GM04503 (cell line): ENCODE results near the gene TLR6.
A peak's percentile ranks its signal among the peaks of the same experiment; 100 is the strongest.

Source experiments
- DNase-seq: peaks from one replicate; pipeline ENCODE4 v3.0.0-alpha.2; 2012; ENCODE audit warnings: low read depth

The TLR6 gene, protein sequence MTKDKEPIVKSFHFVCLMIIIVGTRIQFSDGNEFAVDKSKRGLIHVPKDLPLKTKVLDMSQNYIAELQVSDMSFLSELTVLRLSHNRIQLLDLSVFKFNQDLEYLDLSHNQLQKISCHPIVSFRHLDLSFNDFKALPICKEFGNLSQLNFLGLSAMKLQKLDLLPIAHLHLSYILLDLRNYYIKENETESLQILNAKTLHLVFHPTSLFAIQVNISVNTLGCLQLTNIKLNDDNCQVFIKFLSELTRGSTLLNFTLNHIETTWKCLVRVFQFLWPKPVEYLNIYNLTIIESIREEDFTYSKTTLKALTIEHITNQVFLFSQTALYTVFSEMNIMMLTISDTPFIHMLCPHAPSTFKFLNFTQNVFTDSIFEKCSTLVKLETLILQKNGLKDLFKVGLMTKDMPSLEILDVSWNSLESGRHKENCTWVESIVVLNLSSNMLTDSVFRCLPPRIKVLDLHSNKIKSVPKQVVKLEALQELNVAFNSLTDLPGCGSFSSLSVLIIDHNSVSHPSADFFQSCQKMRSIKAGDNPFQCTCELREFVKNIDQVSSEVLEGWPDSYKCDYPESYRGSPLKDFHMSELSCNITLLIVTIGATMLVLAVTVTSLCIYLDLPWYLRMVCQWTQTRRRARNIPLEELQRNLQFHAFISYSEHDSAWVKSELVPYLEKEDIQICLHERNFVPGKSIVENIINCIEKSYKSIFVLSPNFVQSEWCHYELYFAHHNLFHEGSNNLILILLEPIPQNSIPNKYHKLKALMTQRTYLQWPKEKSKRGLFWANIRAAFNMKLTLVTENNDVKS

DNA sequence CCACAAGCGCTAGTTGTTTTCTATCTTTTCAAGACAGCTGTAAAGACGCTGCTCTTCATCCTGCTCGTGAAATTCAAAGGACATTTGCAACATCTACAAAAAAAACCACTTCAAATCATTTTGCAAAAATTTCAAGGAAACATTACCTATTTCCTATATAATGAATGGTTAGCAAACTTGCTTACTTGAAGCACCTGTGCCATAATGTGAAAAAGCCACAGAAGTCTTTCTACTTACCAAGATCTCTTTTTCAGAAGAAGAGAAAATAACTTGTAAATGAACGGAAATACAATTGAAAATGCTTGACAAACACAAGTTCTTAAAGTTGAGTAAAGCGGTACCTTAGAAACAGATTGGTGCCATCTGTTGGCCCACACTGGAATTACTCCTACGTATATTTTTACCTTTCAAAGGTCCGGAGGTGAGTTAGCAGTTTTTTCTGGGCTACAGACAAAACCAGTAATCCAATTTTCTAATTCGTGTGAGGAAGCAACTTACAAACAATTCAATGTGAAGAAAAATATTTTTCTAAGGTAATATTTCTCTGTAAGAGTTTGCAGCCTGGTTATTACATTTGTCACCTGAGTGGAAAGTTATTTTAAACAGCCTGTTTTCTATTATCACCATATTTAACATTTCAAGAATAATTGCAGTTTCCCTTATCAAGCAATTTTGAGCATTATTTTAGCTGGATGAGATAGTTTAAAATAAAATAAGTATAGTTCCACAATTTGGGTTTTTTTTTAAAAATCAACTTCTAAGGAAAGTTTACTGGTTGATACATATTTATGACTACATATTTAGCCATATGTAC, at the start of gene TLR6:
Gene TLR6 (minus strand): TSS at position 294 of the 814 bp plus-strand sequence. CDS start 27,344 bp downstream, outside the sequence.
- no peak for DNase-seq

DNA sequence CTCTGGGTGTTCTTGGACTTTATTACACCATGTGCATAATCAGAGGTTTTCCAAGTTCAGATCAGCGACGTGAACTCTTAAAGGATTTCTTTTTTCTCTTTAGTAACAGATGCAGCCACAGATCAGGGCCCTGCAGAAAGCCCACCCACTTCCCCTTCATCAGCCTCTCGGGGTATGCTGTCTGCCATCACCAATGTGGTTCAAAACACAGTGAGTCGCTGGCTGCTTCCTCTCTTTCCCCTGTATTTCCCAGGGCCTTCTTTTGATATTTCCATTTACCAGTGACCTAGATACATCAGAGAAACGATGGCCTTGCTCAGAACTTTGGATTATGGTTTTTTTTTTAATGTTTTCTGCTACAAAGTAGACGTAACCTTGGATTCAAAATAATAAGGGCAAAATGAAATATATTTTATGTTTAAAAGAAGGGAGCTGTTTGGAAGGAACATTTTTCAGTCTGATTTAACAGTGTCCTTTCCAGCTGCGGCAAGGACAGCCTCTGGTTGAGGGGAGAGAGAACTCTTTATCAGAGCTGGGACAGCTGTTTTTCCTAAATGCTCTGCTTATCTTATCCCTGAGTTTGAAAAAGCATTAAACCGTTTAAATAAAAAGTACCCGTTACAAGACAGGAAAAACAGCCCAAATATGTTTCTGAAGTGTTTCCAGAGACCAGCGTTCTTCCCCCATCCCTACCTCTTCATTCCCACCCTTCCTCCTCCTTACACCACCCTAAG, 49.2 kb upstream of the TLR6 start:
- no peak for DNase-seq

DNA sequence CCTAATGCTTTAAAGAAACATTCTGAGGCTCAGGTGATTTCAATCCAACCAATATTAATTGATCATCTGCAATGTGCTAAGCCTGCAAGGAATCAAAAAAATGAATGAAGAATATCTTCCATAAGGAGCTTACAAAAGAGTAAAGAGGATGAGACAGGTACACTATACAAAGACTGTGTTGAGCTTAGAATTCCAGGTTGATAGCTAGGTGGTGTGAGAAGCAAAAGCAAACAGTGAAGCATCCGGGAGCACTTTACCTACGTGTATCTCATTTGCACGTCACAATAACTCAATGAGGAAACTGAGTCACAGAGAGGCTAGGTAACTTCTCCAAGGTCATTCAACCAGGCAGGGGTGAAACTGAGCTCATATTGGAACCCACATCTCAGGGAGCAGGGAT, 48.1 kb upstream of the TLR6 start:
- no peak for DNase-seq

DNA sequence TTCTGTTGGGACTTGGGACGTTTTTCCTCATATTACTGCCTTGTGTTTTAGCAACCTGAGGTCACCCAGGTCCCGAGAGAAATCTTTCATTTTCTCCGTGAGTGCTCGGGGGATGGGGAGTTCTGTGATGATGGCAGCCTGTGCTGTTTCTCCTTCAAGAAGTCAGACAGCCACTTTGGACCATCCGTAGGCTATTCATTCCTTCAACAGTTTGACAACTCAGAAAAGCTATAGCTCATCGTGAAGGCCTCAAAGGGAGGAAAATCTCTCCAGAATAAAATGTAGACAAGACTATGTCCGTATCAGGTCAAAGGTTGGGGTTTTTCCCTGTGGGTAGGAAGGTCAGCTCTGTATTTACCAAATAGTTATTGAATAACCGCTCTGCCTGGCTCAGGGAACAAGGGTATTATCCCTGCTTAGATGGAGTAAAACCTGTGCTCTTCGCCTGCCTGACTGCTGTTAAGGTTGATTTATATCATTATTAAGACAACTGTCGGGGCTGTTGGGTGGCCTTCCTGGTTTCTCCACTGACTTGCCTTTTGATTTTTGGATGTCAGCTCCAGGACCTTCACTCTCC, 47.6 kb upstream of the TLR6 start:
- DNase-seq = no peak

DNA sequence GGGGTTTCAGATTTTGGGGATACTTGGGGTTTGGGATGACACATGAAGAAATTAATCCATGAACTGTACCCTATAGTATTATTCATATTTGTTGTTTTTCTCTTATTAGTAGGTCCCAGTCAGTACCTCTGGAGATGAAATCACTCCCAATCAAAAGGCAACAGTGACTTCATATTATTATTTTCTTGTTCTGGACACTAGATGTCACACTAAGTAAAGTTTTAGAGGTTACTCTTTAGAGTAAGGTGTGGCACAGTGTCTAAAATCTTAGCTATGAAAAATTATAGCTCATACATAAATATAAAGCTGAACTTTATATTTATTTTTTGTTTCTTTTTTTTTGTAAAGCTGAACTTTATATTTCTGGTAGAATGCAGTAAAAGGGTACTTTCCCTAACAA, 46.1 kb upstream of the TLR6 start:
- DNase-seq = no peak

DNA sequence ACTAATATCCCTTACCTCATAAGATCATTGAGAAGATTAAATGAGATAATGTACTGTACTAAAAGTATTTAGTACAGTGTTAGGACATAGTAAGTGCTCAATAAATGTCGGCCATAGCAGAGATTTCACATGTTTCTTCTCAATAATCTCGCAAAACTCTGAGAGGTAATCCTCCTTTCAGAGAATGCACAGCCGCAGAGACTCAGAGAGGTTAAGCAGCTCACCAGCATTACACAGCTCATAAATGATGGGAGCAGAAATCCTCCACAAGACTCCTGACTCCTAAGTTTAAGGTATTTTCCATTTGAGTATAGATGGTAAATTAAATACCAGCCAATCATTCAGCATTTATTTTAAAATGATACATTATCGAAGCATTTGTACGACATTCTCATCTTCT, 45.6 kb upstream of the TLR6 start:
- DNase-seq = no peak

DNA sequence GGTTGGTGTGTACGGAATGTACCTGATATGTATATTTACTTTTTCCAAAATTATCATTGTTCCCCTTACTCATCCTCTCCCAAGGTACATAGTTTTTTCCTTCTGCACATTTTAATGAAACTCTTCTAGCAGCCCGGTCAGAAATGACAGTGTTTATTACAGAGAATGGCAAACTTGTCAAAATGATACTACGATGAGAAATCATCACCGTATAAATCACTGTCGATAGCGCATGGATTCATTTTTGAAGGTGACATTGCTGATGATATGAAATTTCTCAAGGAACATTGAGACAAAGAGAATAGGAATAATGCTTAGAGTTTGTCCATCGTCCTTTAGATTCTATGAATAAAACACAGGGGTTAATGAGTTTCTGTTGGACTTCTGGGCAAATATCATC, 41.6 kb upstream of the TLR6 start:
- DNase-seq = no peak

DNA sequence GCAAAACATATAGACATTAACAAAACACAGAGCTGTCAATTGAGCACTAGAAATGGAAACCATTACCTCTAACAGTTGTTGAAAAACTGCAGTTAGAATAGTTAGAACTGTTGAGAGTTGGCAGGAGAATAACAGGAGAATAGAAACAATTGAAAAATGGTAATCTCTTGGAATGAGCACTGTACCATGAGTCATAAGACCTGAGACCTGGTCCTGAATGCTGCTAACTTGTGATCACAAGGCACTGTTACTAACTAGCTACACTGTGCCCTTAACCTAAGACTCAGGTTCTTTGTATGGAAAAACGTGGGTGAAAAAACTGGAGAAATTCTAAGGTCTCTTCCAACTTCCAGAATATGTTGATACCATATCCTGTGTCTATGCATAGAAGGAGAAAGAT, 40.3 kb upstream of the TLR6 start:
- DNase-seq = no peak

DNA sequence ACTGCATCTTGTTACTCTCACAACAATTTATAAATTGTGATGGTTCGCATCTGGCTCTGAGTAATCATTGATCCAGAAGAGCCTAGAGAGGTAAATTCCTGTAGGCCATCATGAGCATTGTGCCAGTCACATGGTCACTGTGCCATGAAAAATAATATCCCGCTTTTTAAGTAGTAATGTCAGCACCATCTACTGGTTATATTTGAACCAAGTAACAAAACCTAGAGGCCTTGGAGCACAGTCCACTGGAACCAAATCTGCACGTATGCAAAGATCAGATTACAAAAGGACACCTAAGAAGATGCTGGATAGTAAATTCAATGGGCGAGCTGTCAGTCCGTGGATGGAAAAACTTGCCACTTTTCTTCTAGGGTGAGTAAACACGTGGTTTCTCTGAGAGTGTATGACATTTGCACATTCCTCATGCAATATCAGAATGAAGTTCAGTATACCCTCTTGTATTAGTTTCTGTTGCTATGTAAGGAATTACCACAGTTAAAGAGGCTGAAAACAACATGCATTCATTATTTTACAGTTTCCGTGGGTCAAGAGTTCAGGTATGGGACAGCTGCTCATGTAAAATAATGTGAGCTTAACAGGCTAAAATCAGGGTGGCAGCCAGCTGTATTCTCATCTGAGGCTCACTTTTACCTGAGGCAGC, 37.8 kb upstream of the TLR6 start:
- no peak for DNase-seq

DNA sequence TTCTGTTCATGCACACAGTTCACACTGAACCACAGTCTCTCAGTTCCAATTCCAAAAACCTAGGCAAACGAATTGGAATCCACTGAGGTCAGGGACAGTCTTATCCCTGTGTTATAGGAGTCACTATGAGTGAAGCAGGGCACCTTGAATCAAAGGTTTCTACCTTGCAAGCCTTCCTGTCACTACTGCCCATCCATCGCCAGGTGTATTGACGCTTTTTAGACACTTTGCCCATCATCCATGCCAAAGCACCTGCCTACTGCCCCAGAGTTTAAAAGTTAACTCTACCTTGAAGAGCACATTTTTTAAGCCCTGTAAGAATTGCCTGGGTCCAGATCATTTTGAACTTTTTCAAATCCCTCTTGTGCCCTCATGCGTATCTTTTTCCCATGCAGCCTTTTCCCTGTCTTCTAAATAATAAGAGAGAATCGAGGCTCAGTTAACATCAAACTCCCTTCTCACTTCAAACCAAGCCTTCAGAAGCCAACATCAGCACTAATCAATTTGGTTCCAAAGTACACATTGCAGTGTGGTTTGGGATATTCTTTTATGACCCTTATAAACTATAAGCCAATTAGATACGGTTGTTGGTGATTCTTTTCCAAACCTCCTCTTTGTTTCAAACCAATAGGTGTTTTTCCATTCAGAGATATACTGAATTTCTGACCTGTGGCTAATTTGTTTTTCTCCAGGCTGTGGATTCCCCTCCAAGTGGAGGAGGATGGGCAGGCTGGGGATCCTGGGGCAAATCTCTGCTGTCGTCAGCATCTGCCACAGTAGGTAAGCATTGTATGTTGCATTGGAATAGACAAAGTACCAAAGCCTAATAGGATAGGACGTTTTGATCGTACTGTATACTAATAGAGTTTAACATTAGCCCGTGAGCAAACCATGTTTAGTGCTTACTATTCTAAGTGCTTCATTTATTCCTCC, 34.7 kb upstream of the TLR6 start:
- no peak for DNase-seq

DNA sequence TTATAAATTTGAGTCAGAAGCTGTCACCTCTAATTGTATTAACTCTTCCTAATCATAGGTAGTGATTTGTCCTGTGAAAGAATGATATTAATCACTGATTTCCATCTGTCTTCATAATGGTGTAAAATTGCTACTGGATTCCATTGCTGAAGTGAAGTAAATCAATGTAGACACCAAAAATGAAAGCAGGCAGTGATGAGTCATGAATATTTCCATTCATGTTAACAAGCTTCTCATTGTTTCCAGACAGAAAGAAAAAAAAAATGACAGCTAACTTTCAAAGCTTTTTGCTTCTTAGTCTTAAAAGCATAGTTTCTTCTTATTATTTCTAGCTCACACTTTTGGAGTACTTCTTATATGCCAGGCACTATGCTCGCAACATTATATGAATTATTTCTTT, 32.5 kb upstream of the TLR6 start:
- DNase-seq = no peak

DNA sequence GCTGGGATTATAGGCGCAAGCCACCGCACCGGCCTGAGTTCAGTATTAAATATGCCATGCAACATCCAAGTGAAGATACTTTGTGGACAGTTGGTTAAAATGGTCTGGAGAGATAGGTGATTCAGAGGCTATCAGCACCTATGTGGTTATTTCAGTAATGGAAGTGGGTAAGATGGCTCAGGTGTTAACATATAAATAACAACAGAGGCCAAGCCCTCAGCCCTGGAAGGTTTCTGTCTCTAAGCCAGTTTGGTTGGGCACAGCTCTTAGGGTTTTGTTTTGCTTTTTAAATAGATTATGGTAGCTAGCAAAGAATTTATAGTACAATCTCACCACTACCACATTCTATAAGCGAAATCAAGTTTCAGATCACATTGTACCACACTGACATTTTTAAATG, 27.6 kb upstream of the TLR6 start:
- no peak for DNase-seq

DNA sequence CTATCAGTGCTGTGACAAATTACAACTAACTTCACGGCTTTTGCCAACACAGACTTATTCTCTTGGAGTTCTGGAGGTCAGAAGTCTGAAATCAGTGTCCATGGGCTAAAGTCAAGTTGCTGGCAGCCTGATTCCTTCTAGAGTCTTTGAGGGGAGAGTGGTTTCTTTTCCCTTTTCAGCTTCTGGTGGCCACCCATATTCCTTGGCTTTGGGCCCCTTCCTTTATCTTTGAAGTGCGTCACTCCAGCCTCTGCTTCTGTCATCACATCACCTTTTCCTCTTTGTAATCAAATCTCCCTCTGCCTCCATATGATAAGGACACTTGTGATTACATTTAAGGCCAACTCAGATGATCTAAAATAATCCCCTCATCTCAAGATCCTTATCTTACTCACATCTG, 20.0 kb upstream of the TLR6 start:
- no peak for DNase-seq

DNA sequence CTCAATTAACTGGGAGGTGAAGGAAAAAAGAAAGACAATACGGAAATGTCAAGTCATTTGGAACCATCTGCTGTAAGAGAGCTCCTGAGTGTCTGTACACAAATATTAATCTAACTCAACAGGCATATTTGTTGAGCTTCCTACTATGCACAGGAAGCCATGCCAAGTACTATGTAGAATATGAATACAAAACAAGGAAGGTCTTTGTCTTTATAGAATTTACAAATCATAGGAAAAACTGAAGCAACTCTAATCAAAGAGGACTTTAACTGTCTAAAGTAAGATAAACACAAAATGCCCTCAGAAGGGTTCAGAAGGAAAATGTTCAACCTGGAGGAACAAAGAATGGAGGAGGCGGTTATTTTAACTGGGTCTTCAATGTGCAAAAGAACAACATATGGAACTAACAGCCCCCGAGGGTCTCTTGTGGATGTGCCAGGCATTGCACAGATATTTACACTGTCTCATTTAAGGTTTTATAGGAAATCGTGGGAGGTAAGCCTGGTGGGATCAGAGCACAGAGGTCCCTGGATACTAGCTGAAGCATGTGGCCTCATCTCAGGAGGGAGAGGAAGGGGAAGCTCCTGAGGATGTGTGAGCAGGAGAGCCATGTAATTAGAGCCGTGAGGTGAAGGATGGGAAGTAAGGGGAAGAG, 16.8 kb upstream of the TLR6 start:
- no peak for DNase-seq

DNA sequence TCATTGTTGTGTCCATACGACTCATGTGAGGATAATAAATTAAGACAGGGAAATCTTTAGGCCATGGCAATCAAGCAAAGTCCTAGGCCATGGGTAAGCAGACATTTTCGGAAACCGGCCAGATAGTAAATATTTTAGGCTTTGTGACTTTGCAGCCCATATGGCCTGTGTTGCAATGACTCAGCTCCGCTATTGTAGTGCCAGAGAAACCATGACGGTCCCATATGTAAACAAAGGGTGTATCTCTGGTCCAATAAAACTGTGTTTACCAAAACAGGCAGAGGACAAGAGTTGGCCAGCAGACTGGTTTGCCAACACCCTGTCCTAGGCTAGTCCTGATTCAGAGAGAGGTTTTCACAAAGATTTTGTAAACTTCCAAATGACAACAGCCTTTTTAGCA, 16.0 kb upstream of the TLR6 start:
- DNase-seq = peak; percentile 89

DNA sequence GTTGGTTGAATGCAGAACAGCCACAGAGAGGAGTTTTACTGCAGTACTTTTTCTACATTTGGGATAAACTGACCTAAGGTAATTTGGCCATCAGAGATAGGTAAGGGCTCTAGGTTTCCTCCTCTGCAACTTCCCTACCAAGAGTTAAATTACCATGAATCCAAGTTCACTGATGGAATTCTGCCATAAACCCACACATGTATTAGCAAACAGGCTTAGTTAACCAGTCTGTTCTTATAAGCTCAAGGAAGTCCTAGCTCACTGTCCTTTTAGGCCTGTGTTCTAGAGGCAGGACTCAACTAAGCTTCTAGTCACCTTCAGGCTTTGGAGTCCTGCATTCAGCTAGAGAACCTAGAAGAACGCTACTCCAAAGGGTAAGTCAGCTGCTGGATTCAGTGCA, 15.0 kb upstream of the TLR6 start:
- DNase-seq = no peak

DNA sequence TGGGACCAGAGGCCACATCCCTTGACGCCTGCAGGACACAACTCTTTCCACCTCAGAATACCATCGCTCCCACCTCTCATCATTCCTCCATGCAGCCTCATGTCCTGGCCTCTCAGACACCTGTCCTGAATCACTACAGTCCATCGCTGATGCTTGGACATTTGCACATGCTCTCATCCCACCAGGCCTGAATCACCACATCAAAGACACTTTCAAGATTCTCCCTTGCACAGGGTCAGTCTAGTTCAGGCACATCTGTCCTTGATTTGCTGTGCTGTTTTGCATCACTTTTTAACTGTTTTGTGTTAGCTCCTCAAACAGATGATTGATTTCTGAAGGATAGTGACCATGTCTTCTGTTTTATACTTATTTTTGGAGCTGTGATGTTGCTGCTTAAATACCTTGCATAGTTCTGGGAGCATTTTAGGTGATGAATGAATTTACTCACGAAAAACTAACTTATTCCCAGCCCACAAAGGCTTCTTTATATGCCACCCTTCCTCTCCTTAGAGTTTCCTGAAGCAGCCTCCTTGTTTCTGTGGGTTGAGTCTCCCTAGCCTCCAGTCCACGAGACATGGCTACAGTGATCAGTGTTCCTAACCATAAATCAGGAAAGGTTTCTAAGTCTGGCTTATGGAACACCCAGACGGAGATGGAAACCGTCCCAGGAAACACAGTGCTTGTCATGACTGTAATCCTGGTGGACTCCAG, 13.6 kb upstream of the TLR6 start:
- DNase-seq = no peak

DNA sequence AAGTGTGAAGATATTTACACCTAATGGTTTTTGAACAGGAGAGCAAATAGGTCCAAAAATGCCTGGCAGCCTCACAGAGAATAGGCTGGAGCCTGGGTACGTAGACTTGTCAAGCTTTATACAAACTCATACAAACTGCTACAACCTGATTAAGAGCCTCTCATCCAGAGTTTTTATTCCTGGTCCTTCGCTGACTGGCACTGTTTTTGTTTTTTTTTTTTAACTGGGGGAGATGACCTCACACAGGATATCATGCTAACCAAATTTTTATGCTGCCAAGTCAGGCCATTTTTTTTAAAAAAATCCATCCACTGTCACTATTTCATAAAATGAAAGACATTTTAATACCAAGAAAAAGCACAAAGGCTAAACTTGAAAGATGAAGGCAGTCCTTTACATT, 12.9 kb upstream of the TLR6 start:
- no peak for DNase-seq
